Astrocyte of the spinal cord (primary cell): ENCODE measurements around the gene DENND4A.

Experiments
- DNase-seq: peaks from one replicate; pipeline ENCODE4 v3.0.0; 2011; ENCODE audit warnings: low read depth, low spot score
- H3K4me3 ChIP-seq: 2 replicates; pipeline ENCODE4 v1.5.1; 2011; ENCODE audit warnings: low read depth, mild to moderate bottlenecking, low read length, moderate library complexity
- in situ Hi-C: cut with HindIII; loops from 2 replicates; pipeline ENCODE4 v1.10.0; 2017; ENCODE audit warnings: low sequenced_read_pairs
- TF ChIP-seq, protein P1 (sequence below): IDR thresholded peaks from 2 replicates; pipeline ENCODE4 v1.5.1; 2012; ENCODE audit warnings: low read depth, mild to moderate bottlenecking, low read length, inconsistent platforms

Gene DENND4A

DNA sequence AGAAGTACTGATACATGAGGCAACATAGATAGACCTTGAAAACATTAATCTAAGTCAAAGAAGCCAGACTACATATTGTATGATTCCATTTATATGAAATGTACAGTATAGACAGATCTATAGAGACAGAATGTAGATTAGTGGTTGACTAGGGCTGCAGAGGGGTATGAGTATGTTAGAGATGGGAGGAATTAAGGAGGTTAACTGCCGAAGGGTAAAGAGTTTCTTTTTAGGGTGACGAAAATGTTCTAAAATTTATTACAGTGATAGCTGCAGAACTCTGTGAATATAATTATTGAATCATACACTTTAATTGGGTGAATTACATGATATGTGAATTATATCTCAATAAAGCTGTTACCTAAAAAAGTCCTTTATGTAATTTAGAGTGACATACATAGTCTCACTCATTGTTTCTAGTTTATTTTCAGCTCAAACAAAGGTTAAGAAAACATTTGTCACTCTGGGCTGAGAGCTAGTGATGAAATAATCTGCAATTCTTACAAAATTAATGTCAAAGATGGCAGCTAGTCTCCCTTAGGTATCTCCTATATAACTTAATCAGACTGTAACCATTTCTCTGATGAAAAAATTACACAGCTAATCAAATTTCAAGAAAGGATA lies 61.4 kb downstream of the DENND4A start:
- H3K4me3 ChIP-seq, result no peak overlapping the region
- peak; percentile 15 for DNase-seq
- TF ChIP-seq, protein P1, sequence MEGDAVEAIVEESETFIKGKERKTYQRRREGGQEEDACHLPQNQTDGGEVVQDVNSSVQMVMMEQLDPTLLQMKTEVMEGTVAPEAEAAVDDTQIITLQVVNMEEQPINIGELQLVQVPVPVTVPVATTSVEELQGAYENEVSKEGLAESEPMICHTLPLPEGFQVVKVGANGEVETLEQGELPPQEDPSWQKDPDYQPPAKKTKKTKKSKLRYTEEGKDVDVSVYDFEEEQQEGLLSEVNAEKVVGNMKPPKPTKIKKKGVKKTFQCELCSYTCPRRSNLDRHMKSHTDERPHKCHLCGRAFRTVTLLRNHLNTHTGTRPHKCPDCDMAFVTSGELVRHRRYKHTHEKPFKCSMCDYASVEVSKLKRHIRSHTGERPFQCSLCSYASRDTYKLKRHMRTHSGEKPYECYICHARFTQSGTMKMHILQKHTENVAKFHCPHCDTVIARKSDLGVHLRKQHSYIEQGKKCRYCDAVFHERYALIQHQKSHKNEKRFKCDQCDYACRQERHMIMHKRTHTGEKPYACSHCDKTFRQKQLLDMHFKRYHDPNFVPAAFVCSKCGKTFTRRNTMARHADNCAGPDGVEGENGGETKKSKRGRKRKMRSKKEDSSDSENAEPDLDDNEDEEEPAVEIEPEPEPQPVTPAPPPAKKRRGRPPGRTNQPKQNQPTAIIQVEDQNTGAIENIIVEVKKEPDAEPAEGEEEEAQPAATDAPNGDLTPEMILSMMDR, result no peak
- in situ Hi-C loops, result no loop called here

DNA sequence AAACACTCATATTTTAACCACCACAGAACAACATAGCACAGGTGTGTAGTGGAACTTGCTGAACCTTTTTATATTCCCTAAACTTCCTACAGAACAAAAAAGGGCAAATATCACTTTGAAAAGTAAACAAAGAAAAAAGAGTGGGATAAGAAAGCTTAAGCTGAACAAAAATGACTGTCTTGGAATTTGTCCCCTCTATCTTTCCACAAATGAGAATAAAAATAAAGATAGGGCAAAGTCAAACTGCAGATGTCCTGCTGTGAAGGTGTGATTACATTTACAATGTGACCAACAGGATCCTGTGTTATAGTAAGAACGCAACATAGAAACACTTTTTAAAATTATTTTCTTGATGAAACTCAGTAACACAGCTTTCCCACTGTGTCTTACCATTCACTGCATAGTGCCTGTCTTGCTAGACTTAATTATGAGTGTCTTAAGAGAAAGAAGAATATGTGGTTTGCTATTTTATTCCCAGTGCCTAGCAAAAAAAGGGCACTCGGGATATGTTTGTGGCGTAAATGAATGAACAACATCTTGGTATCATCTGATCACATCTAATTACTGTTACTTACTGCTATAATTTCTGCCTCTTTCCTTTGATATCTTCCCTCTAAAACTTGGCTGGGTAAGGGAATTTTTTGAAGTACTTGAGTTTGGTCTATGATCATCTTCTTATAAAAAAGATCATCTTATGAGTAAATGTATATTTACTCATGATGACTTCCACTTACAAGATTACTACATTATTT lies 67.5 kb downstream of the DENND4A start:
- TF ChIP-seq, protein P1, result no peak
- no peak for DNase-seq
- in situ Hi-C loops, result no loop called here
- H3K4me3 ChIP-seq, result no peak overlapping the region

GRCh38 chr15:65723876-65724275 lies 68.2 kb downstream of the DENND4A start:
- in situ Hi-C loops, result no loop called here
- no peak overlapping the region for H3K4me3 ChIP-seq
- DNase-seq, result no peak
- TF ChIP-seq, protein P1, result no peak

- in situ Hi-C loops, result no loop called here
Measured at GRCh38 chr15:65722191-65722590, 69.9 kb downstream of the DENND4A start.

DNA sequence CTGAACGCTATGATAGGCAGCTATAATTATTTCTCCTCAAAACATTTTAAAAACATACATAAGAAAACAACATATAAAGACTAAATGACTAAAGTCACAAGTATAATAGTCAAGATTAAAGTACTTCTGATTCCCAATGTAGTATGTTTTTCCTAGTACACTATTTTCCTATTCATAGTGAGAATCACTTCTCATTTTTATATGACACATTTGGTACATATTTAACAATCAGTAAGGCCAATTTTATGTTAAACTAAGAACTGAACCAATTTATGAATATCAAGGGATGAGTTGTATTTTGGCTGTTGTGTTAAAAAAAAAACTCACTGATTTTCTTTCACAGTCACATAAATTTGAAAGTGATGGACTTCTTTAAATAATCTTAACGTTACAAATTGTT lies 79.7 kb downstream of the DENND4A start:
- in situ Hi-C loops, result no loop called here
- TF ChIP-seq, protein P1, result no peak

More at GRCh38 chr15:65722191-65722590, 69.9 kb downstream of the DENND4A start:
- DNase-seq, result no peak
- H3K4me3 ChIP-seq, result no peak overlapping the region
- TF ChIP-seq, protein P1, result no peak

DNA sequence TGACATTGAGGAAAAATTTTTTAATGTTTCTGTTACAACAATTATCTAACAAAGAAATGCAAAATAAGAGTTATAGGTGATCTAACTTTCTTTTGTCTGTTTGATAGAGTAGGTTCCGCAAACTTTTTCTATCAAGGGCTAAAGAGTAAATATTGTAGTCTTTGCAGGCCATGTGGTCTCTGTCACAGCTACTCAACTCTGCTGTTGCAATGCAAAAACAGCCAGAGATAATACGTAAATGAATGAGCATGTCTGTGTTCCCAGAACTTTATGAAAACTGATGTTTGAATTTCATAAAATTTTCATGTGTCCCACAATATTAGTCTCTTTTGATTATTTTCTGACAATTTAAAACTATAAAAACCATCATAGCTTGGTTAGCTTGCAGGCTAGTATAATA lies 97.0 kb downstream of the DENND4A start:
- in situ Hi-C loops, result no loop called here
- DNase-seq, result no peak
- TF ChIP-seq, protein P1, result no peak
- no peak overlapping the region for H3K4me3 ChIP-seq

More for the DNA sequence above, 79.7 kb downstream of the DENND4A start:
- H3K4me3 ChIP-seq, result no peak overlapping the region
- no peak for DNase-seq
